K562 (cell line): ENCODE results near the gene NAXD. TPM values are rescaled to one million over a fixed set of nuclear protein-coding genes. Genes with fewer than 3 reads are reported as not detected.

Experiments used
- ATAC-seq: fragments of 200-7000 bp; cut with Tn5 transposase; 3 replicates; pipeline ENCODE4 v1.9.1; 2020; ENCODE audit warnings: moderate library complexity
- BruUV-seq: library from RNA; stranded (reverse); fragments of 400-500 nt; replicated peaks from 2 replicates; lab custom pipeline; 2021; lab: Mats Ljungman, UMichigan
- CTCF ChIA-PET: fragments of 300-600 bp; formaldehyde crosslinking; extraction: SDS; loops from one replicate; lab custom pipeline; 2021; ENCODE audit warnings: low intra/inter-chr PET ratio; lab: Yijun Ruan, JAX
- POLR2A ChIA-PET: fragments of 300-600, 350-650 bp; sonication (Branson Sonifier 250); formaldehyde crosslinking; extraction: SDS; loops from one replicate; lab custom pipeline; 2021; ENCODE audit warnings: antibody characterized with exemption, inconsistent platforms; lab: Yijun Ruan, JAX
- DNase-seq, 4 experiments: peaks; one replicate each; pipeline versions ENCODE4 v3.0.0 to v3.0.0-alpha.2; 2011 to 2018; ENCODE audit warnings: low spot score in 3 of 4, mixed read lengths in 3 of 4; ENCODE audit errors: extremely low read depth in 1 of 4
- FAIRE-seq: peaks from 2 replicates; lab custom pipeline; 2011; peaks lifted over from hg19 to GRCh38; lab: Jason Lieb, UNC
- H2AFZ ChIP-seq: 2 replicates; pipeline ENCODE4 v1.6.0; 2011; ENCODE audit warnings: low read depth, low read length, control low read depth, inconsistent platforms
- H3K27ac ChIP-seq: fragments of 200-600 bp; 3 replicates; pipeline ENCODE4 v1.8.0; 2011; ENCODE audit warnings: low read depth, mild to moderate bottlenecking, control low read depth, inconsistent platforms, low read length, moderate library complexity, mixed read lengths; ENCODE audit errors: extremely low read depth
- H3K27me3 ChIP-seq, 2 experiments: fragments of 300-600 bp in 1 of 2; 2 replicates in 1 of 2; 3 replicates in 1 of 2; pipeline versions ENCODE4 v1.6.0 to v1.8.0; 2011; ENCODE audit warnings: inconsistent platforms in 2 of 2, low read length in 2 of 2, mild to moderate bottlenecking in 1 of 2, mixed read lengths in 1 of 2, moderate library complexity in 1 of 2; ENCODE audit not compliant: control insufficient read depth in 2 of 2, insufficient read depth in 2 of 2
- H3K36me3 ChIP-seq: fragments of 300-600 bp; 3 replicates; pipeline ENCODE4 v1.8.0; 2011; ENCODE audit warnings: mild to moderate bottlenecking, low read length, inconsistent platforms; ENCODE audit not compliant: control insufficient read depth, insufficient read depth
- H3K4me1 ChIP-seq, 2 experiments: fragments of 200-600 bp in 1 of 2; replicated peaks in 1 of 2; 2 replicates in 1 of 2; 3 replicates in 1 of 2; pipeline versions ENCODE4 v1.5.1 to v1.8.0; 2011; ENCODE audit warnings: inconsistent platforms in 2 of 2, low read length in 2 of 2, mild to moderate bottlenecking in 1 of 2, mixed read lengths in 1 of 2, moderate library complexity in 1 of 2; ENCODE audit not compliant: control insufficient read depth in 2 of 2, insufficient read depth in 2 of 2
- H3K4me2 ChIP-seq: 2 replicates; pipeline ENCODE4 v1.6.1; 2011; ENCODE audit warnings: low read length, control low read depth, inconsistent platforms, mixed read lengths; ENCODE audit not compliant: insufficient read depth
- H3K4me3 ChIP-seq: fragments of 200-600 bp; sonication (generic), shearing (Covaris generic); 2 replicates; pipeline ENCODE4 v1.5.1; 2016; ENCODE audit warnings: control low read depth, inconsistent platforms
- H3K79me2 ChIP-seq: fragments of 200-600 bp; 3 replicates; pipeline ENCODE4 v1.8.0; 2011; ENCODE audit warnings: low read length, inconsistent platforms; ENCODE audit not compliant: control insufficient read depth, insufficient read depth
- H3K9ac ChIP-seq, 2 experiments: 2 replicates each; pipeline versions ENCODE4 v1.6.0 to v1.6.1; 2011; ENCODE audit warnings: low read depth in 2 of 2, low read length in 2 of 2, control low read depth in 1 of 2, inconsistent platforms in 1 of 2, mild to moderate bottlenecking in 1 of 2, mixed read lengths in 1 of 2; ENCODE audit not compliant: insufficient read depth in 1 of 2
- H3K9me1 ChIP-seq: one replicate; pipeline ENCODE4 v1.6.0; 2011; ENCODE audit warnings: inconsistent platforms, mild to moderate bottlenecking, low read length, moderate library complexity; ENCODE audit not compliant: control insufficient read depth, insufficient read depth
- H3K9me3 ChIP-seq: replicated peaks from 2 replicates; pipeline ENCODE4 v1.5.1; 2011; ENCODE audit warnings: low read depth, low read length, inconsistent platforms; ENCODE audit not compliant: control insufficient read depth, insufficient read depth
- H4K20me1 ChIP-seq: replicated peaks from 2 replicates; pipeline ENCODE4 v1.6.1; 2011; ENCODE audit warnings: low read length, inconsistent platforms, mixed read lengths; ENCODE audit not compliant: control insufficient read depth, insufficient read depth
- NFE2L1 ChIP-seq: fragments of 450-650 bp; IDR thresholded peaks from 2 replicates; pipeline ENCODE4 v1.6.1; 2016; ENCODE audit warnings: missing genetic modification characterization, low read depth, mild to moderate bottlenecking, missing compliant biosample characterization, moderate library complexity, borderline replicate concordance
- RBM25 ChIP-seq: fragments of 200-400 bp; formaldehyde crosslinking; IDR thresholded peaks from 2 replicates; pipeline ENCODE4 v1.6.1; 2018; ENCODE audit warnings: low read length, low read depth, moderate library complexity; ENCODE audit not compliant: severe bottlenecking
- SNRNP70 ChIP-seq: fragments of 200-400 bp; formaldehyde crosslinking; optimal IDR thresholded peaks from 2 replicates; pipeline ENCODE3; 2017; ENCODE audit warnings: low read depth, low read length
- XRCC4 ChIP-seq: IDR thresholded peaks from one replicate; pipeline ENCODE4 v1.6.1; 2011; ENCODE audit not compliant: insufficient read depth, insufficient read length; ENCODE audit errors: extremely low read depth
- ZNF778 ChIP-seq: fragments of 450-650 bp; formaldehyde crosslinking; IDR thresholded peaks from 2 replicates; pipeline ENCODE4 v1.4.0; 2020; ENCODE audit warnings: mild to moderate bottlenecking, moderate library complexity
- WGBS: fragments of 100-300 bp; shearing (Covaris generic); methylation state at CpG from one replicate; pipeline ENCODE4 v1.1.6; 2016; ENCODE audit warnings: low coverage, mixed read lengths; ENCODE audit not compliant: insufficient coverage; ENCODE audit errors: missing lambda C conversion rate; 5-methylcytosine and 5-hydroxymethylcytosine counted together
- in situ Hi-C: fragments of 300-500 bp; cut with MboI; formaldehyde crosslinking; loops from 4 replicates; pipeline ENCODE4 v1.15.0; 2018; ENCODE audit warnings: inconsistent platforms, mixed read lengths
- intact Hi-C: fragments of 100-400 bp; cut with micrococcal nuclease; formaldehyde crosslinking; loops from 2 replicates; pipeline ENCODE4 v1.14.2; 2022
- polyA plus RNA-seq, 8 experiments: library from polyadenylated mRNA; depleted of rRNA in 4 of 8; stranded (reverse) in 5 of 8; unstranded in 3 of 8; fragments of >200 nt; fragmentation: Nextera tagmentation in 2 of 8; fragmentation: Illumina TruSeq in 1 of 8; extraction: Ambion mirVana in 2 of 8; extraction: Trizol in 1 of 8; gene quantifications; 2 replicates each; pipeline versions ENCODE4 v1.2.1 to v1.2.3, GENCODE V29; 2011 to 2014; ENCODE audit warnings: inconsistent platforms in 1 of 8, missing spikeins in 1 of 8
- total RNA-seq, 7 experiments: library from RNA; depleted of rRNA in 6 of 7; stranded (reverse); fragments of >200 nt in 6 of 7; fragmentation: Illumina TruSeq in 2 of 7; extraction: Trizol in 2 of 7; gene quantifications; 2 replicates each; pipeline versions ENCODE4 v1.2.1 to v1.2.3, GENCODE V29; 2011 to 2021; ENCODE audit warnings: low replicate concordance in 1 of 7
- TF ChIP-seq, protein P1 (sequence below): fragments of 250-450 bp; sonication (Bioruptor Pico); IDR thresholded peaks from 2 replicates; pipeline ENCODE4 v1.4.0; 2020; ENCODE audit warnings: borderline replicate concordance

NAXD gene
- total and polyA plus RNA-seq, 9 of the 15 experiments (the other 6 are each of a cell fraction or from before 2014, with no cell fraction given), result 0.59 to 20.6 (median 13.0) TPM

- no peak for TF ChIP-seq ZNF778 (CRISPR knock-in tag)
- TF ChIP-seq NFE2L1 (tag), result no peak
- no peak for TF ChIP-seq SNRNP70
- TF ChIP-seq RBM25, result no peak
- no peak for TF ChIP-seq XRCC4
- TF ChIP-seq, protein P1, sequence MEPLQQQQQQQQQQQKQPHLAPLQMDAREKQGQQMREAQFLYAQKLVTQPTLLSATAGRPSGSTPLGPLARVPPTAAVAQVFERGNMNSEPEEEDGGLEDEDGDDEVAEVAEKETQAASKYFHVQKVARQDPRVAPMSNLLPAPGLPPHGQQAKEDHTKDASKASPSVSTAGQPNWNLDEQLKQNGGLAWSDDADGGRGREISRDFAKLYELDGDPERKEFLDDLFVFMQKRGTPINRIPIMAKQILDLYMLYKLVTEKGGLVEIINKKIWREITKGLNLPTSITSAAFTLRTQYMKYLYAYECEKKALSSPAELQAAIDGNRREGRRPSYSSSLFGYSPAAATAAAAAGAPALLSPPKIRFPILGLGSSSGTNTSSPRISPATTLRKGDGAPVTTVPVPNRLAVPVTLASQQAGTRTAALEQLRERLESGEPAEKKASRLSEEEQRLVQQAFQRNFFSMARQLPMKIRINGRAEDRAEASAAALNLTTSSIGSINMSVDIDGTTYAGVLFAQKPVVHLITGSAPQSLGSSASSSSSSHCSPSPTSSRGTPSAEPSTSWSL (CRISPR knock-in tag), result no peak
- no TSS peak for BruUV-seq
- no peaks in the 10 kb centered on the region for H3K9me1 ChIP-seq
- H3K9me3 ChIP-seq, result no peaks in the 10 kb centered on the region
- H3K9ac ChIP-seq, result no peak overlapping the region
- ATAC-seq (no peak), FAIRE-seq (no peak), DNase-seq (no peak)
- no peak overlapping the region for H3K27ac ChIP-seq
- CTCF ChIA-PET, result no interaction called here
- no peak overlapping the region for H3K4me2 ChIP-seq
- H3K36me3 ChIP-seq, result peaks cover 63% of the 10 kb centered on the region; the same call in 2 of the 3 replicates
- in situ Hi-C loops, result no loop called here
- H3K4me3 ChIP-seq, result no peak overlapping the region
- 88% methylated on average over 10 of the region's 12 CpGs for WGBS
- no peaks in the 10 kb centered on the region; a peak in 1 of 5 replicates for H3K4me1 ChIP-seq
- no peak overlapping the region for H2AFZ ChIP-seq
- H4K20me1 ChIP-seq, result no peaks in the 10 kb centered on the region
- H3K27me3 ChIP-seq, result no peaks in the 10 kb centered on the region
- intact Hi-C loops, result loop anchor here (5.0 kb wide), 1 partner anchor 135 kb away; no protein-coding TSS in a partner anchor
- POLR2A ChIA-PET, result no interaction called here
- no peaks in the 10 kb centered on the region for H3K79me2 ChIP-seq
These were observed 67.4 kb downstream of the NAXD start for GRCh38 chr13:110682746-110683145.
